Measurements from ENCODE around the gene TSPAN9.

DNA sequence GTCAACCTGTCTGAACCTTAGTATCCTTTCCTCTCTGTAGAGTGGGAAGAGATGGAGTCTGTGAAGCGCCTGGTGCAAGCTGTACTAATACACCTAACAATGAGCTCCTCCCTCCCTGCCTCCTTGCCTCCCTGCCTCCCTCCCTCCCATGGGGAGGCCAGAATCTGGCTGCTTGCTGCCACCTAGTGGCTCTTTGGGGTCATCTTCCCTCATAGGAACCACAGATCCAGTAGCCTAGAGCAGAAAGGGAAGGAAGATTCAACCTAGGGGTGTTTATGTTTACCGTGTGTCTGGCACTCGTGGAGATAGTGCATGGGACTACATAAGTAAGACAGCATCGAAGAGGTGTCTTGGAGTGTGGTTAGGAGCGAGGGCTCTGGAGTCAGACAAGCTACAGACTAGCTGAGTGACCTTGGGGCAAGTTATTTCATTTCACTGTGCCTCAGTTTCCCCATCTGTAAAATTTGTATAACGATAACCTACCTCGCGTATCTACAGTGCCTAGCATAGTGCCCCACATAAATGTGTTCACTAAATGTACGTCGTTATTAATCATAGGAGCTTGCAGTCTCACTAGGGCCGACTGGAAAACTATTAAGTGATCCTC, 35.5 kb upstream of the TSPAN9 start:
- peak; percentile 73 for TF ChIP-seq CTCF (IDR thresholded peaks at IDR 0.05)
- TF ChIP-seq EZH2 (IDR thresholded peaks at IDR 0.05), result no peak
- no peak for TF ChIP-seq EZH2phosphoT487 (IDR thresholded peaks at IDR 0.05)
